Liver (tissue), 6 donors: ENCODE measurements around the gene MAP3K3. TPM values are rescaled to one million over a fixed set of nuclear protein-coding genes. Genes with fewer than 3 reads are reported as not detected.

ENCODE experiments used
- RAD21 ChIP-seq, 2 donors: IDR thresholded peaks; 2 replicates each; pipeline ENCODE4 v1.6.1; 2016; ENCODE audit warnings: antibody characterized with exemption in 2 of 2, mild to moderate bottlenecking in 2 of 2
- SP1 ChIP-seq: IDR thresholded peaks from 2 replicates; pipeline ENCODE4 v1.6.1; 2018; ENCODE audit warnings: antibody characterized with exemption, mild to moderate bottlenecking
- TAF1 ChIP-seq: conservative IDR thresholded peaks from 2 replicates; pipeline ENCODE4 v1.6.1; 2016; ENCODE audit warnings: antibody characterized with exemption, mild to moderate bottlenecking
- polyA plus RNA-seq, 2 donors: library from polyadenylated mRNA; stranded (reverse) in 1 of 2; unstranded in 1 of 2; fragments of 200-250 nt in 1 of 2; fragments of >200 nt in 1 of 2; fragmentation: Nextera tagmentation in 1 of 2; extraction: Ambion mirVana in 1 of 2; gene quantifications; one replicate each; pipeline versions ENCODE4 v1.2.1 to v1.2.3, GENCODE V29; 2013 to 2015
- small RNA-seq: library from RNA; depleted of rRNA; stranded (forward); fragments of <200 nt; gene quantifications from one replicate; pipeline ENCODE3, GENCODE V24; 2014
- total RNA-seq, 2 donors: library from RNA; depleted of rRNA; stranded (reverse); fragments of >200 nt; gene quantifications; one replicate each; pipeline ENCODE4 v1.2.3, GENCODE V29; 2014
- TF ChIP-seq, protein P1 (sequence below): IDR thresholded peaks from 2 replicates; pipeline ENCODE4 v1.6.1; 2016; ENCODE audit warnings: antibody characterized with exemption, mild to moderate bottlenecking
- donor health status: healthy.
- donor health status: healthy.
- donor health status: healthy.

MAP3K3 gene
- total and polyA plus RNA-seq, 4 donors: 3.9 to 28.7 (median 11.0) TPM

DNA sequence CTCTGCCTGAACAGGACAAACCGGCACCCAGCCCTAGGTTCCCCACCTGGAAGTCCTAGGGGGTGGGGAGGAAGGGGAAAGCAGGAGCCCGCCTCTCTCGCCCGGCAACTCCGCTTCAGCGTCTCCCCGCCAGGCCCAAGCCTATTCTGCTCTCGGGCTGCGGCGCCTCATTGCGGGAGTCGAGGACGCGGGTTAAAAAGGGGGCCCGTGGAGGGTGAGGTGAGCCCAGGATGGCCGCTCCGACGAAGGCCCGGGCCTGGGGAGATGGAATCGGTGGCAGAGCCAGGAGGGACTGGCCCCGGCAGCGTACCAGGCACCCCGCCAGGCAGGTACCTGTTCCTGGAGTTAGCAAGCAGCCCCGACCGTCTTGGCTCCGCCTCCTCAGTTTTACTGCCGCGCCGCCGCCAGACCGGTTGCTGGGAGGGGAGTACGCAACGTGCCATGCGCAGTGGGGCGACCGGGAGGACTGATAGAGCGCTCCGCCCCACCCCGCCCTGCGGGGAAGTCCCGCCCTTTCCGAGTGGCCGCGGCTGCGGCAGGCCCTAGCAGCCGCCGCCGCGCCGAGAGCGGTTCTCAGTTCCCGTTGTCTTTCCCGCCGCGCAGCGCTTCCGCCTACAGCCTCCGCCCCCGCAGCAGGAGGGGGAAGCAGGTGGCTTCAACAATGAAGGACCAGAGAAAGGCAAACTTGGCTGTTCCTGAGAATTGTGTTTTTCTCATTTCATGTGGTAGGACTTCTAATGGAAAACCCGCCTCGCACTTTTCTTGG is 119.4 kb downstream of the MAP3K3 start, which contains the start of gene STRADA (continued):
- TF ChIP-seq TAF1 (peak; percentile 60), SP1 (peak; percentile 66), RAD21 (IDR thresholded peaks at IDR 0.05) (peak; percentile 44 to 49)
- TF ChIP-seq, protein P1, sequence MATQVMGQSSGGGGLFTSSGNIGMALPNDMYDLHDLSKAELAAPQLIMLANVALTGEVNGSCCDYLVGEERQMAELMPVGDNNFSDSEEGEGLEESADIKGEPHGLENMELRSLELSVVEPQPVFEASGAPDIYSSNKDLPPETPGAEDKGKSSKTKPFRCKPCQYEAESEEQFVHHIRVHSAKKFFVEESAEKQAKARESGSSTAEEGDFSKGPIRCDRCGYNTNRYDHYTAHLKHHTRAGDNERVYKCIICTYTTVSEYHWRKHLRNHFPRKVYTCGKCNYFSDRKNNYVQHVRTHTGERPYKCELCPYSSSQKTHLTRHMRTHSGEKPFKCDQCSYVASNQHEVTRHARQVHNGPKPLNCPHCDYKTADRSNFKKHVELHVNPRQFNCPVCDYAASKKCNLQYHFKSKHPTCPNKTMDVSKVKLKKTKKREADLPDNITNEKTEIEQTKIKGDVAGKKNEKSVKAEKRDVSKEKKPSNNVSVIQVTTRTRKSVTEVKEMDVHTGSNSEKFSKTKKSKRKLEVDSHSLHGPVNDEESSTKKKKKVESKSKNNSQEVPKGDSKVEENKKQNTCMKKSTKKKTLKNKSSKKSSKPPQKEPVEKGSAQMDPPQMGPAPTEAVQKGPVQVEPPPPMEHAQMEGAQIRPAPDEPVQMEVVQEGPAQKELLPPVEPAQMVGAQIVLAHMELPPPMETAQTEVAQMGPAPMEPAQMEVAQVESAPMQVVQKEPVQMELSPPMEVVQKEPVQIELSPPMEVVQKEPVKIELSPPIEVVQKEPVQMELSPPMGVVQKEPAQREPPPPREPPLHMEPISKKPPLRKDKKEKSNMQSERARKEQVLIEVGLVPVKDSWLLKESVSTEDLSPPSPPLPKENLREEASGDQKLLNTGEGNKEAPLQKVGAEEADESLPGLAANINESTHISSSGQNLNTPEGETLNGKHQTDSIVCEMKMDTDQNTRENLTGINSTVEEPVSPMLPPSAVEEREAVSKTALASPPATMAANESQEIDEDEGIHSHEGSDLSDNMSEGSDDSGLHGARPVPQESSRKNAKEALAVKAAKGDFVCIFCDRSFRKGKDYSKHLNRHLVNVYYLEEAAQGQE: peak; percentile 81

Small RNAs within 50 kb of the gene (small RNA-seq; reads per million reads assigned to genes)
- gene RNU6-288P: not detected

Other genes starting within 250 kb of the MAP3K3 start
- gene CYB561, start 176.1 kb upstream of the MAP3K3 start, total RNA-seq: 10 to 100 TPM in 1 of 2 donors, under 1 TPM in 1; 0.93 to 18.5 TPM
- gene CYB561, start 176.1 kb upstream of the MAP3K3 start, polyA plus RNA-seq: 10 to 100 TPM in 1 of 2 donors, 1 to 10 TPM in 1; 9.5 to 16.3 TPM
- 1 to 10 TPM; 2.1 to 6.9 TPM for gene ACE, start 145.4 kb upstream of the MAP3K3 start, total RNA-seq
- gene ACE, start 145.4 kb upstream of the MAP3K3 start, polyA plus RNA-seq: 1 to 10 TPM; 1.1 to 2.7 TPM
- gene KCNH6, start 99.1 kb upstream of the MAP3K3 start, total RNA-seq: under 1 TPM in 1 of 2 donors, not detected in 1; 0.09 TPM
- gene KCNH6, start 99.1 kb upstream of the MAP3K3 start, polyA plus RNA-seq: not detected
- gene DCAF7, start 71.9 kb upstream of the MAP3K3 start, total RNA-seq: 10 to 100 TPM; 14.4 to 24.0 TPM
- gene DCAF7, start 71.9 kb upstream of the MAP3K3 start, polyA plus RNA-seq: 10 to 100 TPM; 13.2 to 15.6 TPM
- gene TACO1, start 21.5 kb upstream of the MAP3K3 start, total RNA-seq: 10 to 100 TPM; 14.3 to 33.2 TPM
- gene TACO1, start 21.5 kb upstream of the MAP3K3 start, polyA plus RNA-seq: 10 to 100 TPM; 50.1 to 55.8 TPM
- gene LIMD2, start 77.7 kb downstream of the MAP3K3 start, total RNA-seq: 10 to 100 TPM in 1 of 2 donors, 1 to 10 TPM in 1; 6.2 to 24.2 TPM
- gene LIMD2, start 77.7 kb downstream of the MAP3K3 start, polyA plus RNA-seq: 1 to 10 TPM; 5.9 to 9.6 TPM
- gene STRADA, start 119.4 kb downstream of the MAP3K3 start, total RNA-seq: 10 to 100 TPM in 1 of 2 donors, 1 to 10 TPM in 1; 7.8 to 17.9 TPM
- 1 to 10 TPM; 7.7 to 8.6 TPM for gene STRADA, start 119.4 kb downstream of the MAP3K3 start, polyA plus RNA-seq
- 10 to 100 TPM; 67.7 to 87.2 TPM for gene CCDC47, start 151.2 kb downstream of the MAP3K3 start, total RNA-seq
- 10 to 100 TPM; 33.0 to 57.8 TPM for gene CCDC47, start 151.2 kb downstream of the MAP3K3 start, polyA plus RNA-seq
- gene DDX42, start 151.8 kb downstream of the MAP3K3 start, total RNA-seq: 10 to 100 TPM; 39.7 to 64.2 TPM
- 10 to 100 TPM; 15.0 to 20.1 TPM for gene DDX42, start 151.8 kb downstream of the MAP3K3 start, polyA plus RNA-seq
- 10 to 100 TPM; 51.0 to 57.1 TPM for gene PSMC5, start 205.0 kb downstream of the MAP3K3 start, total RNA-seq
- 10 to 100 TPM; 87.3 to 87.4 TPM for gene PSMC5, start 205.0 kb downstream of the MAP3K3 start, polyA plus RNA-seq
- 10 to 100 TPM; 20.2 to 31.1 TPM for gene FTSJ3, start 205.2 kb downstream of the MAP3K3 start, total RNA-seq
- 10 to 100 TPM; 10.5 to 18.2 TPM for gene FTSJ3, start 205.2 kb downstream of the MAP3K3 start, polyA plus RNA-seq
- gene SMARCD2, start 220.3 kb downstream of the MAP3K3 start, total RNA-seq: 10 to 100 TPM; 36.3 to 67.9 TPM
- gene SMARCD2, start 220.3 kb downstream of the MAP3K3 start, polyA plus RNA-seq: 10 to 100 TPM; 14.5 to 42.5 TPM